ENCODE measurements around the gene TNS4. TPM values are rescaled to one million over a fixed set of nuclear protein-coding genes. Genes with fewer than 3 reads are reported as not detected.

Gene TNS4
- total RNA-seq, 1 experiment from 2014 or later: 522 TPM

DNA sequence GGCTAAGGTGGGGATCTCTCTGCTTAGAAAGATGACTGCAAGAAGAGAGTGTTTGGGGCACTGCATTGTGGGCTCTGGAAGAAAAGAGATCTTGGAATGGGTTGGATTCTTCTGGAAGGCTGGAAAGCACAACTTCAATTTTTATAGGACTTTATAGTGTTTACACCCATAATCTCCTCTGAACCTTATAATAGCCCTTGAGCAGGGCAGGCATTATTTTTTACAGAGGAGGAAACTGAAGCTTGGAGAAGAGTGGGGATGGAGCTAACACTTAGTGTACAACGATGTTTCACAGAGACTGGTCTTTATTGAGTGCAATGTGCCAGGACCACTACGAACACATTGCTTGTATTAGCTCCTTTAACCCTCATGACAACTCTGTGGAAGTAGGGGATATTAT, 10.4 kb downstream of the TNS4 start:
- BruUV-seq (replicated peaks): no TSS peak
- Mint-ChIP-seq H3K27me3 (ENCODE audit: insufficient read depth, unreplicated experiment) (no peaks in the 10 kb centered on the region), H3K4me3 (ENCODE audit: unreplicated experiment) (peak overlapping the region; percentile 98), H3K4me1 (ENCODE audit: insufficient read depth, unreplicated experiment) (peaks cover 72% of the 10 kb centered on the region), H3K27ac (ENCODE audit: low read depth, unreplicated experiment) (peak overlapping the region; percentile 83), H3K9me3 (ENCODE audit: unreplicated experiment) (no peaks in the 10 kb centered on the region), H3K36me3 (ENCODE audit: insufficient read depth, unreplicated experiment) (peaks cover 100% of the 10 kb centered on the region)
- intact Hi-C loops (cut with micrococcal nuclease): no loop called here
- DNase-seq (ENCODE audit: unreplicated experiment): no peak
- POLR2A ChIA-PET: interaction anchor here (0.6 to 3.1 kb wide), 18 partner anchors 9 to 1178 kb away, joined by 3 to 119 read pairs (median 8); partner anchors contain the start of gene TNS4
- CTCF ChIA-PET: interaction anchor here (0.6 to 1.9 kb wide), 7 partner anchors 11 to 568 kb away, joined by 3 to 7 read pairs (median 4); partner anchors contain the start of gene TNS4
- TF ChIP-seq, protein P1, sequence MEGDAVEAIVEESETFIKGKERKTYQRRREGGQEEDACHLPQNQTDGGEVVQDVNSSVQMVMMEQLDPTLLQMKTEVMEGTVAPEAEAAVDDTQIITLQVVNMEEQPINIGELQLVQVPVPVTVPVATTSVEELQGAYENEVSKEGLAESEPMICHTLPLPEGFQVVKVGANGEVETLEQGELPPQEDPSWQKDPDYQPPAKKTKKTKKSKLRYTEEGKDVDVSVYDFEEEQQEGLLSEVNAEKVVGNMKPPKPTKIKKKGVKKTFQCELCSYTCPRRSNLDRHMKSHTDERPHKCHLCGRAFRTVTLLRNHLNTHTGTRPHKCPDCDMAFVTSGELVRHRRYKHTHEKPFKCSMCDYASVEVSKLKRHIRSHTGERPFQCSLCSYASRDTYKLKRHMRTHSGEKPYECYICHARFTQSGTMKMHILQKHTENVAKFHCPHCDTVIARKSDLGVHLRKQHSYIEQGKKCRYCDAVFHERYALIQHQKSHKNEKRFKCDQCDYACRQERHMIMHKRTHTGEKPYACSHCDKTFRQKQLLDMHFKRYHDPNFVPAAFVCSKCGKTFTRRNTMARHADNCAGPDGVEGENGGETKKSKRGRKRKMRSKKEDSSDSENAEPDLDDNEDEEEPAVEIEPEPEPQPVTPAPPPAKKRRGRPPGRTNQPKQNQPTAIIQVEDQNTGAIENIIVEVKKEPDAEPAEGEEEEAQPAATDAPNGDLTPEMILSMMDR (IDR thresholded peaks at IDR 0.05; ENCODE audit: unreplicated experiment): no peak

DNA sequence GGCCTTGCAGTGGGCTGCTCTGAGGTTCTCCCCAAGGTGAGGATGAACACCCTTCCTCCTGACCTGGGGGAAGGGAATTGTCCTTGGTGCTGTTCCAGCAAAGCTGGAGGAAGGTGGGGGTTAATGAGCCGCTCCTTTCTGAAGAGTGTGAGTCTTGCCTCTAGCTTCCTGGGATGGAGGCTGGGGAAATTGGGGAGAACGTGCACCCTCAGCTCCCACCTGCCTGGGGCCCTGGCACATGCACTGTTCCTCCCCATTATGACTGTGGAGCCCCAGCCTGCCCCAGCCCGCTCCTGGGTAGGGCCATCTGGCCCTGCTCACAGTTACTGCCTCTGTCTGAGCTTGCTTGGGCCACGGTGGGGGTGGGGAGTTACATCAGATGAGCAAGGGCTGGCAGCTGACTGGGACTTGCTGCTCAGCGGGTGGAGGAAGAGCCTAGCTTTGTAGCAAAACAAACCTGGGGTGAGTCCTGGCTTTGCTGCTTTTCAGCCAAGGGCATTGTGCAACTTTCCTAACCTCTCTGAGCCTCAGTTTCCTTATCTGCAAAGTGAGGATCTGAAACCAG, 11.1 kb downstream of the TNS4 start:
- Mint-ChIP-seq H3K4me3 (ENCODE audit: unreplicated experiment) (peak overlapping the region; percentile 98), H3K9me3 (ENCODE audit: unreplicated experiment) (no peaks in the 10 kb centered on the region), H3K4me1 (ENCODE audit: insufficient read depth, unreplicated experiment) (peaks cover 70% of the 10 kb centered on the region), H3K27me3 (ENCODE audit: insufficient read depth, unreplicated experiment) (no peaks in the 10 kb centered on the region), H3K36me3 (ENCODE audit: insufficient read depth, unreplicated experiment) (peaks cover 100% of the 10 kb centered on the region), H3K27ac (ENCODE audit: low read depth, unreplicated experiment) (peak overlapping the region; percentile 83)
- TF ChIP-seq, protein P1 (IDR thresholded peaks at IDR 0.05; ENCODE audit: unreplicated experiment): no peak
- peak; percentile 93 for DNase-seq (ENCODE audit: unreplicated experiment)
- BruUV-seq (replicated peaks): no TSS peak
- intact Hi-C loops (cut with micrococcal nuclease): no loop called here
- ChIA-PET POLR2A (interaction anchor here (0.6 to 3.1 kb wide), 18 partner anchors 9 to 1178 kb away, joined by 3 to 119 read pairs (median 8); partner anchors contain the start of genes TNS4 and WIPF2), CTCF (interaction anchor here (0.5 to 1.9 kb wide), 15 partner anchors 8 to 569 kb away, joined by 3 to 9 read pairs (median 4); partner anchors contain the start of gene TNS4)

DNA sequence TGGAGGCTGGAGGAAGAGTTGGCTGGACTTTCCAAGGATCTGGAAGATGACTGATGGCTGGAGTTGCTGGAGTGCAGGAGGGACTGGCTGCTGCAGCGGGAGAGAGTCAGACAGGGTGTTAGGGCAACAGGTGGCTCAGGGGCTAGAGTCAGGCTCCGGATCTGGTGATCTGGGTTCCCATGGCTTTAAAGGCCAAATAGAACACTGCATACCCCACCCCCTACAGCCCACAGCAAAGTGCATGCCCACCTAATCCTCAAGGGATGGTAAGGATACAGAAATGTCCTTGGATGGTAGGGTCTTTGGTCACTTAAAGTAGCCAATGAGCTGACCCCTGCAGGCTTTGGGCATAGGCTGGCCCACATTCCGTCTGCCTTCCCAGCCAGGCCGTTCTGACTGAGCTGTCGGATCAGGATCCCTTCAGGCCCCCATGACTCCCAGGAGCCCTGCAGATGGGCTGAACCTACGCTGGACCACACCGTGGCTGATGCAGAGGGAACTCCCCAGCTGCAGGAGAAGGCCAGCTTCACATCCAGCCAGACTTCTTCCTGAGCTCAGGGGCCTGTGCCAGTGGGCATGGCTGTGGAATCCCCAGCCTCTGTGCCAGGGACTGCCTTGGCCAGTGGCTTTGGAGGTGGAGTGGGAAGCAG, 13.9 kb downstream of the TNS4 start:
- ChIA-PET POLR2A (interaction anchor here (0.7 to 21.4 kb wide), 11 partner anchors 10 to 72 kb away, joined by 3 to 703 read pairs (median 17); partner anchors contain the start of genes TNS4 and TOP2A), CTCF (interaction anchor here (0.6 to 1.4 kb wide), 6 partner anchors 11 to 117 kb away, joined by 3 to 7 read pairs (median 3); no protein-coding TSS in a partner anchor)
- Mint-ChIP-seq H3K27me3 (ENCODE audit: insufficient read depth, unreplicated experiment) (no peaks in the 10 kb centered on the region), H3K4me3 (ENCODE audit: unreplicated experiment) (peak overlapping the region; percentile 98), H3K36me3 (ENCODE audit: insufficient read depth, unreplicated experiment) (peaks cover 100% of the 10 kb centered on the region), H3K4me1 (ENCODE audit: insufficient read depth, unreplicated experiment) (peaks cover 78% of the 10 kb centered on the region), H3K9me3 (ENCODE audit: unreplicated experiment) (no peaks in the 10 kb centered on the region), H3K27ac (ENCODE audit: low read depth, unreplicated experiment) (peak overlapping the region; percentile 89)
- TF ChIP-seq, protein P1 (IDR thresholded peaks at IDR 0.05; ENCODE audit: unreplicated experiment): no peak
- BruUV-seq (replicated peaks): no TSS peak
- intact Hi-C loops (cut with micrococcal nuclease): no loop called here
- peak; percentile 64 for DNase-seq (ENCODE audit: unreplicated experiment)
